ENCODE results near the gene YBEY.

DNA sequence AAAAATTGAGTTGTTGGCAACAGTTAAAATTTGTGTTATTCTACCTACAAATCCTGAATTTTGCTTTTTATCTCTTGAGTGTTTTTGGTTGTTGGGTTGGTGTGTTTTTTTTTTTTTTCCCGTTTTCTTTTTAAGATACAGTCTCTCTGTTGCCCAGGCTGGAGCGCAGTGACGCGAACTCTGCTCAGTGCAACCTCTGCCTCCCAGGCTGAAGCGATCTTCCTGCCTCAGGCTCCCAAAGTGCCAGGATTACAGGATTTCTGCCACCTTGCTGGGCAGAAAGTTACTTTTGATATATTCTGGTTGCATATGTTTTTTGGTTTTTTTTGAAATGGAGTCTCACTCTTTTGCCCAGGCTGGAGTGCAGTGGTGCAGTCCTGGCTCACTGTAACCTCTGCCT, 42.0 kb downstream of the YBEY start:
- TF ChIP-seq, protein P1, sequence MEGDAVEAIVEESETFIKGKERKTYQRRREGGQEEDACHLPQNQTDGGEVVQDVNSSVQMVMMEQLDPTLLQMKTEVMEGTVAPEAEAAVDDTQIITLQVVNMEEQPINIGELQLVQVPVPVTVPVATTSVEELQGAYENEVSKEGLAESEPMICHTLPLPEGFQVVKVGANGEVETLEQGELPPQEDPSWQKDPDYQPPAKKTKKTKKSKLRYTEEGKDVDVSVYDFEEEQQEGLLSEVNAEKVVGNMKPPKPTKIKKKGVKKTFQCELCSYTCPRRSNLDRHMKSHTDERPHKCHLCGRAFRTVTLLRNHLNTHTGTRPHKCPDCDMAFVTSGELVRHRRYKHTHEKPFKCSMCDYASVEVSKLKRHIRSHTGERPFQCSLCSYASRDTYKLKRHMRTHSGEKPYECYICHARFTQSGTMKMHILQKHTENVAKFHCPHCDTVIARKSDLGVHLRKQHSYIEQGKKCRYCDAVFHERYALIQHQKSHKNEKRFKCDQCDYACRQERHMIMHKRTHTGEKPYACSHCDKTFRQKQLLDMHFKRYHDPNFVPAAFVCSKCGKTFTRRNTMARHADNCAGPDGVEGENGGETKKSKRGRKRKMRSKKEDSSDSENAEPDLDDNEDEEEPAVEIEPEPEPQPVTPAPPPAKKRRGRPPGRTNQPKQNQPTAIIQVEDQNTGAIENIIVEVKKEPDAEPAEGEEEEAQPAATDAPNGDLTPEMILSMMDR (IDR thresholded peaks at IDR 0.05; ENCODE audit: extremely low read depth in 1 of 2, insufficient read depth in 1 of 2, low read depth in 1 of 2, low read length in 2 of 2), result no peak
- TF ChIP-seq POLR2A (IDR thresholded peaks at IDR 0.05; ENCODE audit: low read depth, low read length) (no peak), EZH2 (IDR thresholded peaks at IDR 0.05; ENCODE audit: borderline replicate concordance, low read depth, low read length, severe bottlenecking) (no peak), POLR2AphosphoS5 (IDR thresholded peaks at IDR 0.05; ENCODE audit: insufficient read depth, low read depth, low read length) (no peak), FOS (IDR thresholded peaks at IDR 0.05; ENCODE audit: borderline replicate concordance, insufficient read depth, low read length) (no peak), JUN (IDR thresholded peaks at IDR 0.05; ENCODE audit: borderline replicate concordance, insufficient read depth, insufficient read length, low read depth) (no peak), MYC (IDR thresholded peaks at IDR 0.05; ENCODE audit: low read depth, low read length) (no peak), GATA2 (IDR thresholded peaks at IDR 0.05; ENCODE audit: insufficient read depth, insufficient read length, low read depth, low read length) (no peak)
- TF ChIP-seq, protein P2, sequence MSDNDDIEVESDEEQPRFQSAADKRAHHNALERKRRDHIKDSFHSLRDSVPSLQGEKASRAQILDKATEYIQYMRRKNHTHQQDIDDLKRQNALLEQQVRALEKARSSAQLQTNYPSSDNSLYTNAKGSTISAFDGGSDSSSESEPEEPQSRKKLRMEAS (IDR thresholded peaks at IDR 0.05; ENCODE audit: insufficient read depth, insufficient read length), result no peak
